Inflammatory macrophage treated with lipopolysaccharide for 4 hours (primary cell): ENCODE measurements around the gene GAB1.
"Not testable (repeated sequence)": the region's sequence is repeated elsewhere in the genome, so short reads cannot be mapped to it uniquely, and the experiment has no call there.

Source experiments
- DNase-seq: peaks from one replicate; pipeline ENCODE4 v3.0.0-alpha.2; 2020

GAB1 gene

DNA sequence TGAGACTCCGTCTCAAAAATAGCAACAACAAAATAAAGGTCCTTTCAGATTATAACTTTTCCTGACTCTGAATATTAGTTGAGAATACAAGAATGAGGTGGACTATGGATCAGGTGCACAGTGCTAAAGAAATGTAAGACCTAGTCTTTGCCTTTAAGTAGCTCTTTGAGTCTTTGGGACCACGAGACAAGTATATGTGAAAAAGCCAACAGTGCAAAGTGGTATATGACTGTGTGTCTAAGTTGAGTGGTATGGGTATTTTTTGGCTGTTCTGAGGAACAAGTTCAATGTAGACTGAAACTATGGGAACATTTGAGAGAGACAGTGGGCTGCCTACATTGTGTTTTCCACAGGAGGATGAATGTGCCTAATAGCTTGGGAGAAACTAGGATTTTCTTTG, 2.8 kb downstream of the GAB1 start:
- DNase-seq: no peak

- DNase-seq: no peak
These were observed 4.6 kb downstream of the GAB1 start for GRCh38 chr4:143341186-143341755.

- DNase-seq: no peak
These were observed 6.7 kb downstream of the GAB1 start for GRCh38 chr4:143343276-143343831.

DNA sequence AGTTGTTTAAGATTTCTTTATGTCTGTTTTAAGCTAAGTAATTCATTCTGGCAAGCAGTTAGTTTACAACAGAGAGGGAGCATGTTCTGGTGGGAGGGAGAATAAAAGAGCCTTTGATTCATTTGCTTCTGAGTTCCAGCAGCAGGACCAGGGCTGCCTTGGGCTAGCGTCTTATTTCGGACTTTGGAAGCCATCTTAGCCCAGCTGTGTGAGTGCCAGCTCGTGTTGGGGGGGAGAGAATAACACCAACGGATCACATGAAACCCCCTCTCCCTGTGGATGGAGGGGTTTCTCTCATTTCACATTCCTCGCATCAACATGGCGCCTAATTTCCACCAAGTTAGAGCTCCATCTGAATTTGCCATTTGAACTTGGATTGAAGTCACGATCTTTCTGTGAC, 7.4 kb downstream of the GAB1 start:
- no peak for DNase-seq

- DNase-seq: no peak
These were observed 8.1 kb downstream of the GAB1 start for GRCh38 chr4:143344774-143345173.

GRCh38 chr4:143345356-143345755, 8.7 kb downstream of the GAB1 start:
- no peak for DNase-seq

GRCh38 chr4:143346206-143346605, 9.5 kb downstream of the GAB1 start:
- DNase-seq: no peak

DNA sequence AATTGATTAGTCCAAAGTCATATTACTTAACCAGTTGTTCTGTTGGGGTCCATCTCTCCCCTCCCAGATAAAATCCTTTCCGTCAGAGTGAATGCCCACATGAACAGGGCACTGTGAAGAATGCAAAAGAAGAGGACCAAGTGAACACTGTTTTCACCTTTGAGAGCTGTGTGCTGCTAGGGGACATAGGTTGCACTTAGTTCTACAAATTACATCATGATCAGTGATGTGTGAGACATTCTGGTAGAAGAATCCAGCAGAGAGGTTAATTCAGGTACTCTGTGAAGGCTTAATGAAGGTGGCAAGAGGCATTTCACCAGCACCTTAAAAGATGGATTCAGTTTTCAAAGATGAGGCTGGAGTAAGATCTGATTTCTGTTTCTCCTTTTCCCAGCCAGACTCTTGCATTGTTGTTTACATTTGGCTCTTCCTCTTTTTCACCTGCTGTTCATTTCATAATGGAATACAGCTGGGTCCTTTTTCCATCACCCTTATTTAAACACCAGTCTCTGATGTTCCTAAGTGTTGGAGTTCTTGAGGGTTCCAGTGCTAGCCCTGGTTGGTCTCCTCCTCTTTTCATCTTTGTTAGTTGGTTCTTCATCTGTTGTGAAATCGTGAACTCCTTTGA, 10.9 kb downstream of the GAB1 start:
- DNase-seq: peak; percentile 26

DNA sequence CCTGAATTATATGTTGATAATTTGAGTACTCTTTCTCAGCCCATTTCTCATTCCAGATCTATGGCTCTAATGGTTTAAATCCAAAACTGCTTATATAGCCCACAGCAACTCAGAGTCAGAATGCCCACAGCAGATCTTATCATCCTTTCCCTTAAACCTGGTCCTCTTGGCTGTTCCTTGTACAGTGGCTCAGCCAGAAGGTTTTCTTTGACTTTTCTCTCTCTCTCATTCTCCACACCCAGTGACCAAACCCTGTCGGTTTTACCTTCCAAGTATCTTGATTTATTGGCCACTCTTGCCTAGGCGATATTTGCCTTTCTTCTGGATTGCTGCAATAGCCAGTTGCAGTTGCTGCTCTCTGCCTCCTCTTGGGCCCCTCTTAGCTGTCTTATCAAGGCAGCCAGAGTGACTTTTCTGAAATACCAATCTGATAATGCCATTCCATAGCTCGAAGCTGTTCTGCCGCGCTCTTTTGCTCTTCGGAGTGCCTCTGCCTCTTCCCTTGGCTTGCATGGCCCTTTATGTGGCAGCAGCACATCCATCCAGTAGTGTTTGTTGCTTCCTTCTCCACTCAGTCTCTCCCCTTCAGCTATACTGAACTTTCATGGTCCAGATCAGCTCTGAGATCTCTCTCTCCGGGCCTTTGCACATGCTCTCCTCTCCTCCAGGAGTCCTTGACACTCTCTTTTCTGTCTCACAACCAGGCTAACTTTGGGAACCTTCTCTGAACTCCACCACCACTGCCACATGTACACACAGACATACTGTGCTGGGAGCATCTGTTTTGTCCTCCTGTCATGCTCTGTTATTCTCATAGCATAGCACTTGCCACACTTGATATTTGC, 11.8 kb downstream of the GAB1 start:
- DNase-seq: no peak

GRCh38 chr4:143349858-143350527, 13.3 kb downstream of the GAB1 start:
- DNase-seq: not testable (repeated sequence)

DNA sequence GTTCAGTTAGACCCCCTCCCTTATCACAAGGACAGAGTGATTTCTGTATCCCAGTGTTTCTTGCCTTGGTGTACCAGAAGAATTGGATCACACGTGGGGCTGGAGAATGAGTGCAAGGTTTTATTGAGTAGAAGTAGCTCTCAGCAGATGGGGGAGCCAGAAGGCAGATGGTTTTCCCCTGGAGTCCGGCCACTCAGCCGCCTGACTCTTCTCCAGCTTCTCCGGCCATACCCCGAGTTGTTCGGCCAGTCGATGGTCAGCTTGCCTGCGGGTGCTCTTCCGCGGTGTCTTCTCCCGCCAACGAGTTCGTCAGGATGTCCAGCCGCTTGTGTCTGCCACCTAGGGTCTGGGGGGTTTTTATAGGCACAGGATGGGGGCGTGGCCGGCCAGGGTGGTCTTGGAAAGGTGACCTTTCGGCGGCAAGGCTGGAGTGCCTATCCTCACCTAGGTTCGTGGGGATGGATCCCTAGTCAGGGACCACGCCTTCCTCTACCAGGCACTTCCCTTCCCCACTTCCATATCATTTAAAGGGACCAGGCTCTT, 14.5 kb downstream of the GAB1 start:
- DNase-seq: no peak

- no peak for DNase-seq
These were observed 15.2 kb downstream of the GAB1 start for GRCh38 chr4:143351774-143352451.

GRCh38 chr4:143352720-143353119, 16.0 kb downstream of the GAB1 start:
- DNase-seq: no peak

- DNase-seq: no peak
These were observed 17.1 kb downstream of the GAB1 start for GRCh38 chr4:143353797-143354196.

DNA sequence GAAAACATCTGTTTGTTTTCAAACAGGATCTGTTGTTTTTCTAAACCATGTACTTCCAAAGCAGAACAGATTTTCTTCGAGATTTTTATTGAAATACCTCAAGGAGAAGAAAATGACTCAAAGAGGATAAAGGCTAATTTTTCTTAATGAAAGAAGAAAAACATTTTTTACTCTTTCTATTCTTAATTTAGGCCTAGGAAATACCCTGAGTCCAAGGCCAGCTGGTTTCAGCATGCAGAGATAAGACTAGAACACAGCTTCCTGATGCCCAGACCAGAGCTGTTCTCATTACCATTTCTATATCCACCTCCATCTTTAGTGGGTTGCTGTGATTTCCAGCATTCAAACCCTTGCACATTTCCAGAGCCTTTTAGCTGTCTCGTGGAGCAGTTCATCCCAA, 18.3 kb downstream of the GAB1 start:
- no peak for DNase-seq

DNA sequence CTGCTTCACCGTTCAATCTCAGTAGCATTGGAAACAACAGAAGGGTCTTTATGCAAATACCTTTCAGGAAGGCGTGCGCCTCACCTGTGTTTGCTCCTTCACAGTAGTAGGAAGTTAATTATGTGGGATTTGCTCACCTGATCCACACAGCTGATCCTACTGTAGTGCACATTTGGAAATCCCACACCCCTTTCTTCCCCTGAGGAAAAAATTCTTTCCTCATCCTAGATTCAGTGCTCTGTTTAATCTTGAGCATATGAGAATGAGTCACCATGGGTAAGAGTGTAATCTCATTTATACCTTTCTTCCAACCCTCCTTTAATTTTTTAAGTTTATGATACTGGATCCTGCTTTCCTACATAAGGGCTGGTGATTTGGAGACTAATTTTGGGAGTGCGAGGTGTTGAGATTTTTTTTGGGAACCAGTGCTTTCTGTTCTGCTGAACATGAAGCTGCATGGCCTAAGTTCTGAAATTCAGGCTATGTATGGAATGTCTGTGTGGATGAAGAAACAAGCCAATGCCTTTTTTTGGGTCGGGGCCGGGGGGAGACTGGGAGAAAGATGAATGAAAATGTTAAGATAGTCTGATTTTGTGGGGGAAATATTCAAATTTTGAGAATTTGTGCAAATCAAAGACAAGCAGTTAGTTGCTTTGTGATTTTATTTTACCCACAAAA, 19.0 kb downstream of the GAB1 start:
- DNase-seq: no peak

DNA sequence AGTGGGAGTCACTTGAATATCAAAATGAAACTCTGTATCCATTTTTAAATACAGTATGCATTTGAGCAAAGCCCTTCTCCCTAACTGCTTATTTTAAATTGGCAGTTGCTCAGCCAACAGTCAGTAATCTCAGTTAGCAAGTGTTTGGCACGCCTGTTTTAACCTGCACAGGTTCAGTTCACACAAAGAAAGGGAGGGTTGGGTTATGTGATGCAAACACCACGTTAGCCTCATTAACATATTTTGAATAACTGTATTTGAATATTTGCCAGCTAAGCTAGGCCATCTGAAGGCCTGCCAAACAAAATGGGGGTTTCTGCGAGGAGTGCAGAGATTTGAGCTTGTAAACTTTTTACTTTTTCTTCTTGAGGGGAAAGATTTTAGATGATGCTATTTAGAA, 19.8 kb downstream of the GAB1 start:
- no peak for DNase-seq

GRCh38 chr4:143357161-143357845, 20.6 kb downstream of the GAB1 start:
- DNase-seq: no peak

DNA sequence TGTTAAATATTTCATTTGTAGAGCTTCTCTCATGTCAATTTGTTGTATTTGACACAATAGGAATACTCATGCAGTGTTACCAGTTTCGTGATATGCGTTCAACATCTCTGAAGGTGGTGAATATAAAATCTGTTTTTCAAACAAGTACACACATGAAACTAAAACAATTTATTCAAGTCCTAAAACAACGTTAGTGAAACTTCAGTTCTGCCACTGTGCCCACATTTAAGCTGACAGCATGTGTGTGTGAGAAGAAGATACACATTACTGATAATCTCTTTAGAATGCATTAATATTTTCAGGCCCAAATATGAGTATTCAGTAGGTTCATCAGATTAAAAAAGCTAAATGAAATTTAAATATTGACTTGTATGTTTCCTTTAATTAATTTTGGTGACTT, 21.7 kb downstream of the GAB1 start:
- DNase-seq: no peak

DNA sequence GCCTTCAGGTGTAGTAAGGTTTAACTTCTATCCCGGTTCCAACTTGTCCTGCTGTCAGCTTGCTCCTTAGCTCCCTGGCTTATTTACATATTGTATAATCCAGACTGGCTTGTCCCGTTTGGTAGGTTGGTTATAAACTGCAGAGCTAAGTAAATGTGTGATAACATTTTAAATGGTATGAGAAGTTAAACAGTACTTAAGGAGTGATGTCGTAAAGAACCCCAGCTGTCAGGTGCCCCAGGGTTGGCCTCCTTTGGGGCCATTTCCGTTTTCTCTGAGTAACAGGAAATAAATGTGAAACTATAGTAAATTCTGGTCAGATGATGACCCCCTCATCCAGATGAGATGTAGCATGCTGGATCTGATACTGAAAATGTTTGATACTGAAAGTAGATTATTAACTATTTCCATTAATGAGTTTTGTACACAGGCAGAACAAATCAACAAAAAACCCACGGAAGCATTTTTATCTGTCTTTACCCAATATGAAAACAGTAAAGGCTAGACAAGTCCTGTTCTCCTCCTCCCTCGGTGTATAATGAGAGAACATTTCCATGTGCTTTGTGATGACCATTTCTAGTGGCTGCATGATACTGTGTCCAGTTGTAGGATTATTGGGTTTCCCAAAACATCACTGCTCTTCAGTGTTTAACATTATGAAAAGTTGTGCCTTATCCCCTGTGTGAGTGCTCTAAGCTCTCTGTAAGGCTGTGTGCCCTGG, 22.4 kb downstream of the GAB1 start:
- peak; percentile 89 for DNase-seq
